HL-60/S4 (cell line): ENCODE data around the gene TXNRD2.

Experiments
- in situ Hi-C: fragments of 300-500 bp; cut with MboI; formaldehyde crosslinking; loops from 2 replicates; pipeline ENCODE4 v1.14.3; 2022; ENCODE audit warnings: low sequenced_read_pairs

Gene TXNRD2

DNA sequence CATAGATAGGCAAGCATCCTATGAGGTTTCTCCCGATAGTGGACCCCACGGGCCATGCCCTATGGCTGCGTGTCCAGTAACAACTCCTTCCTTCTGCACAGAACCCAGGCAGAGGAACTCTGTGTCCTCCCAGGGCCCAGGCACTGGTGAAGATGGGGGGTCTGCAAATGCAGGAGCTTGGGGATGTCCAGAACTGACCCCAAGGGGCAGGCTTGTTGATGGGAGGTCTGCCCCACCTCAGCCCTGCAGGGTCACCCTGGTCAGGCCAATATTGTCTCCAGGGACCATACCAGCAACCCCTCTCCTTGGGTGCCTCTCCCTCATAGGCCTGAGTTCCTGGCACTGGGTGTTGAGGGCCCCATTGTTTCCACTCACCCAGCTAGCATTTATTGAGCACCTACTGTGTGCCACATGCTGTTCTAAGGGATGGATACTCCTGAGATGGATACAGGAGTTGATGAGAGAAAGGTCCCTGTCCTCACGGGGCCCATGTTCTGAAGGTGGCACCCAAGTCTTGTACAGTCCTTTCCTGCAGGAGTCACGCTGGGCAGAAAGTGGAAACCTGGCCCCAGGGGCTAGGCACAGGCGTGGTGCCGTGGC, 26.3 kb upstream of the TXNRD2 start:
- in situ Hi-C loops: no loop called here

DNA sequence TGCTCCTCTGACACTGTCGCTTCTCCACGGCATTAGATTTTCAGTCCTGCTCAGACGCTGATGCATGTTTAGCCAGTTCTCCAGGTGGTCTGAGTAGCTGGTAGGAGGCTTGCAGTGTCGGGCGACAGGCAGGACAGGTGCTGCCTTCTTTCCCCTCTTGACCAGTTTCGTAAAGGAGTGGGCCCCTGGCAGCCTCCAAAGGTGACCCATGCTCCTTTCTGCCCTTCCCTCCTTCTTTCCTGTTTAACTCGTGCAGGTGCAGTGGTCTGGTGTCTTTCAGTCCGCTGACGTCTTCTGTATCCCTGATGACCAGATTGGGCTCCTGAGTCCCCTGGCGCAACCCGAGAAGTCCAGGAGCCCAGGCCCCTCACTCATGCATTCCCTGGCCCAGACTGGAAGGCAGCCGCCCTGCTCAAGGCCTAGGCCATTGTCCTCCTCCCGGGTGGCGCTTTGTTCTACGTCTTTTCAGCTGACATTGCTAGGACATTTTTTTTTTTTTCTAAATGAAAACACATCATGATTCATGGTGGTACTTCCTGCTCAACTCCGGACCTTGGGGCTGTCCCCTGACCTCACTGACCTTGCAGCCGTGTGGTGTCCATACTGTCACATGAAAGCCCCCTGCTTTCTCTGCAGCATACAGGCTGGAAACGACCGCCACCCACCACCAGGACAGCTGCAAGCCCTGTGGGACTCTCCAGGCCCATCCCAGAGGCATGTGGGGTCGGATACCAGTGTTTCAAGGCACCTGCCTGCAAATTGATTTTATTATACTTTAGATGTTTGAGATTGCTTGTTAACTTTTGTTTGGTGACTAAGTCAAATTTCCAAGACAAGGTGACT, 25.5 kb upstream of the TXNRD2 start:
- in situ Hi-C loops: no loop called here

DNA sequence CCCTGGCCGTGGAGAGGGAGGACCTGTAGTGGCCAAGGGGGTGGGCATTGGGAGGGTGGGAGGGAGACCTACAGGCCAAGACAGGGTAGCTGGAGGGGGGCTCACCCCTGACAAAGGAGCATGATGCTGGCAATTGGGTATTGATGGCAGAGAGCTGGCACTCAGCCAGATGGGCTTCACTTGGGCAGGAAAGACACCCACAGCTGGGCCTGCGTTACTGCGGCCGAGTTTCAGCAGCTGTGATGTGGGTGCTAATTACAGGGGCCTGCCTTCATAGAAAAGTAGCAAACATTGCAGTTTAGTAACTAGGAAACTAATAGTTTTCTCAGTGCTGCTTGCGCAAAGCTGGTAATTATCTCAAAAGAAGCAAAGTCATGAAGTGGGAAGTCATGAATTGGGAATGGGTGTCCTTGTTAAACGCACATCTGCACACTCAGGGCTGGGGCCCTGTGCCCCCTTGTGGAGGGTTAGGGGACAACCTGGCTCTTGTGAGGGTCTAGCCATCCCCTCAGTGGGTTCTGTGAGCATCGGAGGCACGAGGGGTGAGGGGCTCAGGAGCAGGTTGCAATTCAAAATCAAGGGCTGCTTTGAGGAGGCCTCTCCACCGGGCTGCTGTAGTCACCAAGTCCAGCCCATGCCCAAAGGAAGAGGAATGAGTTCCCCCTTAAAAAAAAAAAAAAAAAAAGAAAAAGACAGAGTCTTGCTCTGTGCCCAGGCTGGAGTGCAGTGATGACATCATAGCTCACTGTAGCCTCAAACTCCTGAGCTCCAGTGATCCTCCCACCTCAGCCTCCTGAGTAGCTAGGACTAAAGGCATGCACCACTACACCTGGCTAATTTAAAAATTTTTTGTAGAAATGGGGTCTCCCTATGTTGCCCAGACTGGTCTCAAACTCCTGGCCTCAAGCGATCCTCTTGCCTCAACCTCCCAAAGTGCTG, 24.4 kb upstream of the TXNRD2 start:
- in situ Hi-C loops: no loop called here

DNA sequence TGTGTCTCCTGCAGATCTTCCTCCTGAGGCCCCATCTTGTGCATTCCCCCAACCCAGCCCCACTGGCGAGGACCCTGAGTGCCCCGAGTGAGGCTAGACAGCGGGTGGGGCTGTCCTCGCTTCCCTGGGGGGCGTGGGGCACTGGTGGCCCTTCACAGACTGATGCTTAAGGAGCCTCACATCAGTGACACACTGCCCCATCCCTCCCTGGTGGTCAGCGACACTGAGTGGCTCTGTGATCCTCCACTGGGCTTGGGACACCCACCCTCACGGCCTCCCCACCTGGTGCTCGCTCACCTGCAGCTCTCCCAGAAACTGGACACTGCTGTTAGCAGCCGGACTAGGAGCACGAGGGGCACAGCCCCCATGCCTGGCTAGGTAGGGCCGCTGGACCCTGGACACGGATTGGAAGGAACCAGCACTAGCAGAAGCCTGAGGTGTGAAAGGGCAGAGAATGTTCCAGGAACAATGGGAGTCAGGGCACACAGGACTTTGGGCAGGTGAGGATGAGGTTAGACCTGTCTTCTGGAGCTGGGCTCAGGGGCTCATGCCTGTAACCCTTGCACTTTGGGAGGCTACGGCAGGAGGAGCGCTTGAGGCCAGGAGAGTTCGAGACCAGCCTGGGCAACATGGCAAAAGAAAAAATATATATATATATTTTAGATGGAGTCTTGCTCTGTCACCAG, 23.2 kb upstream of the TXNRD2 start:
- in situ Hi-C loops: no loop called here

DNA sequence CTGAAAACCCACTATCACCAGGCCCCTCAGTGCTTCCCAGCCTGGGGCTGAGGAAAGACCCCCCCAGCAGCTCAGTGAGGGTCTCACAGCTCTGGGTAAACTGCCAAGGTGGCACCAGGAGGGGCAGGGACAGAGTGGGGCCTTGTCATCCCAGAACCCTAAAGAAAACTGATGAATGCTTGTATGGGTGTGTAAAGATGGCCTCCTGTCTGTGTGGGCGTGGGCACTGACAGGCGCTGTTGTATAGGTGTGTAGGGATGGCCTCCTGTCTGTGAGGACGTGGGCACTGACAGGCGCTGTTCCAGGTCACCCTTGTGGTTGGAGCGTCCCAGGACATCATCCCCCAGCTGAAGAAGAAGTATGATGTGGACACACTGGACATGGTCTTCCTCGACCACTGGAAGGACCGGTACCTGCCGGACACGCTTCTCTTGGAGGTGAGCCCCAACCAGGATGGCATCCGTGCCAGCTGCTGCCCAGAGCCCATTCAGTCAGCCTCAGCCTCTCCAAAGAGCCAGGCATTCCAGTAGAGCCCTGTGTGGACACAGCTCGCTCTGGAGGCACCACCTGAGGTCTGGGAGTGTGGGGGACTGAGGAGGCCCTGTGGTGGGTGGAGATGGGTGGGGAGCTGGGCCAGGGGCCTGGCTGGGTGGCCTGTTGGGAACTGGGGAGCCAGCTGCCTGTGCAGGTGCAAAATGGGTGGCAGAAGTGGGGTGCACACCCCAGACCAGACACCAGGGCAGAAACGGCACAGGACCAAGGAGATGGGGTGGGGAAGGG, 22.4 kb upstream of the TXNRD2 start:
- in situ Hi-C loops: no loop called here

DNA sequence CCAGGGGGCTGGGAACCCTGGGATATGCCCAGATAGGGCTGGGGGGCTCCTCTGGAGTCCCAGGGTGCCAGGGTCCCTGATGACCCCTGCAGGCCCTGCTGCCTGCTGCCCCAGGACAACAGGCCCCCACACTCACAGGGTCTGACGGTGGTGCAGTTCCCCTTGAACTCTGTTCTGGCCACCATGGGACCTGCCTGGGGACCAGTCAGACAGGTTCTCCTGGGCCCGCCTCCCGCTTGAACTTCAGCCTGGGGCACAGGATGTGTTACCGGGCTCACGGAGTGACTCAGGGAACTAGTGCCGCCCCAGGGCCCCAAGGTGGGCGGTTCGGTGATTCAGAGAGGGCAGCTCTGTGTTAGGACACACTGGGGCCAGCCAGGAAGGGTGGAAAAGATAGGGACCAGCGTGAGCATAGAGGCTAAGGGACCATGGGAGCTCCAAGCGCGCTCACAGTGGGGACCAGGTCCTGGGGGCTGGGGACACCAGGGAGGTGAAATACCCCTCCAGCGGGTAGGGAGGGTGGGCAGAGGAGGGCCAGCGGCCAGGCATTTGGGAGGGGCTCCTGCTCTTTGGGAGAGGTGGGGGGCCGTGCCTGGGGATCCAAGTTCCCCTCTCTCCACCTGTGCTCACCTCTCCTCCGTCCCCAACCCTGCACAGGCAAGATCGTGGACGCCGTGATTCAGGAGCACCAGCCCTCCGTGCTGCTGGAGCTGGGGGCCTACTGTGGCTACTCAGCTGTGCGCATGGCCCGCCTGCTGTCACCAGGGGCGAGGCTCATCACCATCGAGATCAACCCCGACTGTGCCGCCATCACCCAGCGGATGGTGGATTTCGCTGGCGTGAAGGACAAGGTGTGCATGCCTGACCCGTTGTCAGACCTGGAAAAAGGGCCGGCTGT, 21.5 kb upstream of the TXNRD2 start:
- in situ Hi-C loops: no loop called here

DNA sequence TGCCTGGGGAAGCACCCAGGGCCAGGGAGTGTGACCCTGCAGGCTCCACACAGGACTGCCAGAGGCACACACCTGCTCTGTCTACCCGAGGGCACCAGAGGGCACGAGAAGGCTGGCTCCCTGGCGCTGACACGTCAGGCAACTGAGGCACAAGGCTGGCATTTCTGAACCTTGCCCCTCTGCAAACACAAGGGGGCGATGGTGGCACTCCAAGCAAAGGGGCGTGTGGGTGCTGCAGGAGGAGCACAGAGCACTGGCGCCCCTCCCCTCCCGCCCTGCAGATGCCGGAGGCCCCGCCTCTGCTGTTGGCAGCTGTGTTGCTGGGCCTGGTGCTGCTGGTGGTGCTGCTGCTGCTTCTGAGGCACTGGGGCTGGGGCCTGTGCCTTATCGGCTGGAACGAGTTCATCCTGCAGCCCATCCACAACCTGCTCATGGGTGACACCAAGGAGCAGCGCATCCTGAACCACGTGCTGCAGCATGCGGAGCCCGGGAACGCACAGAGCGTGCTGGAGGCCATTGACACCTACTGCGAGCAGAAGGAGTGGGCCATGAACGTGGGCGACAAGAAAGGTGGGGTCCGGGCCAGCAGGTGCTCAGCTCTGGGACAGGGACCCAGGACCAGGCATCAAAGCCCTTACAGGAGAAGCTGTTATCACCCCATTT, 20.8 kb upstream of the TXNRD2 start:
- in situ Hi-C loops: no loop called here

DNA sequence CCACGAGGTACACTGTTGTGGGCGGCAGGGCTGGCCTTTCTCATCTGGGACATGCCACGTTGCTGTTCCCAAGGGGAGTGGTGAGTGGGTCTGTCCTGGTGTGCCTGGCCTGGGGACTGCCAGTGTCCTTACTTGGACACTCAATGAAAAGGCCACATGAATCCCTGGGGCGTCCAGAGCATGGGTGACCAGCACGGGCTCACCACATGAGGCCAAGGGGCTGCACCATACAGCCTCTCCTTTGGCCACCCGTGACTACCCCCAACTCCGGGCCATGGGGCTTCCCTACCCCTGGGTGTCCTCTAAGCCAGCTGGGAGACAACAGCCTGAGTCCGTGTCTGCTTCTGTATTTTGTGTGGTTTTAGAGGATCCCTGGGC, 20.2 kb upstream of the TXNRD2 start:
- in situ Hi-C loops: no loop called here

DNA sequence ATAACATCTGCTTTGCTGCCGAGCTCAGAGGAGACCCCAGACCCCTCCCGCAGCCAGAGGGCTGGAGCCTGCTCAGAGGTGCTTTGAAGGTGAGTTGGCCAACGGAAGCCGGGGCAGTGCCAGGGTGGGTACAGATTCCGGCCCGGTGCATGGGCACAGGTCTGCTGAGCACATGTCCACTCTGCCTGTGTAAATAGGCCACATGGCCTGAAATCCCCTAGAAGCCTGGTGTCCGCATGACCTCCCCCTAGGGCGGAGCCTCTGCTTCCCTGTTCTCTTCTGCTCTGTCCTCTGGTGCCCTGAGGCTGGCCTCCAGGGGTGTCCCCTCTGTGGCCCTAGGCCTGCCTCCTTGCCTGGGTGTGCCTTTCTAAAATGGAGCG, 19.6 kb upstream of the TXNRD2 start:
- in situ Hi-C loops: no loop called here

DNA sequence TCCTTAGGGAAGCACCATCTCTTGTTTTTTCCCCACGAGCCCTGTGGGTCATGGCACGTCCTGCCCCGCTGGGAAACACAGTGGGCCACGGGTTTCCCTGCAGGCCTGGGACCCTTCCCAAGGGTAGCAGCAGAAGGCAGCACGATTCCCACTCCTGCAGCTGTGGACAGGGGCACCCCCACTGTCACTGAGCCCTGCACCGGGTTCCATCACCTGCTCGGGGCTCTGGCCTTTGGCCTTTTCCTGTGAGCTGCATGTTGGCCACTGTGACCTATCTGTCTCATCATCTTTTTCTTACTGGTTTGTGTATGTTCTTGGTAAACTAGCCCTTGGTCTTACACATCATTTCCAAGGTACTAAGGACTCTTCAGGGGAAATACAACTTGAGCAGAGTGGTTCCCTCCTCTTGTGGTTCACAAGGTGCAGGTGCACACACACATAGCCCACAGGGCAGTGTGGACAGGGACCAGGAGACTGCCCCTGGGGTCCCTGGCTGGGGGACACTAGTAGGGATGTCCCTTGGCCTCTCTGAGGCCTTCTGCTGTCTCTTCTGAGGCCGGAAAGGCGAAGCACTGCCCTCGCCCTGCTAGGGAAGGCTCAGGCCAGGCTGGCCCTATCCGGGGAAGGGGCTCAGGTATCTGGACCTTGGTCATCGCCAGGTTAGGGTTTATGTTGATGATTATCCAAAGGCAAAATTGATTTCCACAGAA, 19.0 kb upstream of the TXNRD2 start:
- in situ Hi-C loops: no loop called here

DNA sequence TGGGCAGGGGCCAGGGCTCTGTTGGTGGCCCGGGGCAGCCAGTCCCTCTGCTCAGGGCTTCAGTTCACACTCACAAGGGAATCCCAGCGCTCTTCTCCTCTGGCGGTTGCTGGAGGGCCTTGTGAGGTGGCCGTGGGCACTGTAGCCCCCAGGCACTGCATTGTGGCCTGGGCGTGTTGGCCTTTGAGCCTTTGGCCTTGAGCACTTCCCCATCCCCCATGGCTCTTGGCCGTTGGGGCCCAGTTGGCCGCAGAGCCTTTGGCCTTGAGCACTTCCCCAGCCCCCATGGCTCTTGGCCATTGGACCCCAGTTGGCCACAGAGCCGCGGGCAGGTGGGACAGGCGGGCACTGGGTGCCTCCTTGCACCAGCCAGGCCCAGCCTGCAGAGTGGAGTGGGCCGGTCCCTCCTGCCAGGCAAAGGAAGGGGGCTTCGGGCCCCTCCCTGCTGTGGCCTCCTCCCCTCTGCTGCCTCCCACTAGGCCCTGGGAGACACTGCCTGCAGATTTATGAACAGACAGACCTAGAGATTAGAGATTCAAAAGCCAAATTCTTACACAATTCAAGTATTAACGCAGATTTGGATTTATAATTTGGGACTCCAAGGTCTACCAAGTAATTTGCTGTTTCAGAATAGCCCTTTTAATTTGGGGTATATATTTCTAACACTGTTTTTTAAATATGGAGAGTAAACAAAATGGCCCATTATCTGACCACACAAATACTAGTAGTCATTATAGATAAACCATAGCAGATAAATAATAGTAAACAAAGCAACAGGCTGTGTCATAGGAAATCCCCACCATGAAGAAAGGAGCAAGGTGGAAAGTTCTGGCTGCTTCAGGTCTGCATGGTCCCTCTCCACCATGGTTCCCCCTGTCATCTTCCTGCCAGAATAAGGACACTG, 18.2 kb upstream of the TXNRD2 start:
- in situ Hi-C loops: no loop called here

DNA sequence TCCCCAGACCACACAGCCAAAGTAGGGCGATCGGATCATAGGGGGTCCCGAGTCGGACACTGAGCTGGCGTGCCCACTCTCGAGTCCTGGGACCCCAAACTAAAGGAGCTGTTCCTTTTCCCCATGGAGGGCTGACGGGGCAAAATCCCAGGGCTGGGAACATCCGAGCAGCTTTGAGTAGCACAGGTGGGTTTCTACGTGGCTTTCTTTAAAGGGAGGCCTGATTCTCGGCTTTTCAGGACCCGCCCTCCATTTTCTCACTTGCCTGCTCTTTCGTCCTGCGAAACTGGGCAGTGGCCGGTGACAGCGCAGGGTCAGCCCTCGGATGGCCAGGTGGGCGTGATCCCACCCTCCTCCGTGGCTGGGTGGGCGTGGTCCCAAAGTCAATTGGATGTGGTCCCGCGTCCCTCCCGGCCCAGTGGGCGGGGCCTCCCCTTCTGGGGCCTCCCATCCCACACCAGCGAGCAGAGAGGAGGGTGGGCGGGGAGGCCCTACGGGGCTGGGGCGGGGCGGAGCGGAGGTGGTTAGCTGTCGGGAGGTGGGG, 17.5 kb upstream of the TXNRD2 start:
- in situ Hi-C loops: no loop called here

DNA sequence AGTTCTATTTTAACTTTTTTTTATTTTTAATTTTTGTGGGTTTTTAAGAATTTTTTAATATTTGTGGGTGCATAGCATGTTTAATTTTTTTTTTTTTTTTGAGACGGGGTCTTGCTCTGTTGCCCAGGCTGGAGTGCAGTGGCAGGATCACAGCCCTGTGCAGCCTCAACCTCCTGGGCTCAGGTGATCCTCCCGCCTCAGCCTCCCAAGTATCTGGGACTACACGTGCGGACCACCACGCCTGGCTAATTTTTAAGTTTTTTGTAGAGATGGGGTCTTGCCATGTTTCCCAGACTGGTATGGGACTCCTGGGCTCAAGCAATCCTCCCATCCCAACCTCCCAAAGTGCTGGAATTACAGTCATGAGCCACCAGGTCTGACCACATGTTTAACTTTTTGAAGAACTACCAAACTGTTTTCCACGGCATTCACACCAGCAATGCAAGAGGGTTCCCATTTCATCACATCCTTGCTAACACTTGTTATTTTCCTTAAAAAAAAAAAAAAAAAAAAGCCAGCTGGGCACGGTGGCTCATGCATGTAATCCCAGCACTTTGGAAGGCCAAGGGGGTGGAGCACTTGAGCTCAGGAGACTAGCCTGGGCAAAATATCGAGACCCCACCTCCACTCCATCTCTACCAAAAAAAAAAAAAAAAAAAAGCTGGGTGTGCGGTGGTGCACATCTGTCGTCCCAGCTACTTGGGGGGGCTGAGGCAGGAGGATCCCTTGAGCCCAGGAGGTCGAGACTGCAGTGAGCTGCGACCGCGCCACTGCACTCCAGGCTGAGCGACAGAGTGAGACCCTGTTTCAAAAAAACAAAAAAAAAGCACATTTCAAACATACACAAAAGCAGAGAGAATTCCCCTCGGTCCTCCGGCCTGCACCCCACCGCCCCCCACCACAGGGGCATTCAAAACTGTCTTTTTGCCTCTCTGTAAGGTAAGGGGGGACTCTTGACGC, 16.7 kb upstream of the TXNRD2 start:
- in situ Hi-C loops: no loop called here

DNA sequence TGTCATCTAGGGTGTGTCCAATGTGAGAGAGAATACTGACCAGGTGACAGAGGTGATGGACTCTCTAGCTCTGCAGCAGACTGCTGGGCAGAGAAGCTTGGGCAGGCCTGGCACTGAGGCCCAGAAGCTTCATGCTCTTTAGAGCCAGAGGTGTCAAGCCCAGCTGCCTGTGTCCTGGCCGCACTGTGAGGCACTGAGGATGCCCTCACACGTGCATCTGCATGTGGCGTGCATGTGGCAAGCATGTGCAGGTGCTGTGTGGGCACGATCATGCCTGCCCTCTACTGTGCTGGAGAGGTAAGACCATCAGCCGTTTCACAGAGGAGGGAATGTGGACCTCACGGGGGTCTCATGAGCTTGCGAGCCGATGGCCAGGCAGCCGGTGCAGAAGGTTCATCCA, 15.8 kb upstream of the TXNRD2 start:
- in situ Hi-C loops: no loop called here

DNA sequence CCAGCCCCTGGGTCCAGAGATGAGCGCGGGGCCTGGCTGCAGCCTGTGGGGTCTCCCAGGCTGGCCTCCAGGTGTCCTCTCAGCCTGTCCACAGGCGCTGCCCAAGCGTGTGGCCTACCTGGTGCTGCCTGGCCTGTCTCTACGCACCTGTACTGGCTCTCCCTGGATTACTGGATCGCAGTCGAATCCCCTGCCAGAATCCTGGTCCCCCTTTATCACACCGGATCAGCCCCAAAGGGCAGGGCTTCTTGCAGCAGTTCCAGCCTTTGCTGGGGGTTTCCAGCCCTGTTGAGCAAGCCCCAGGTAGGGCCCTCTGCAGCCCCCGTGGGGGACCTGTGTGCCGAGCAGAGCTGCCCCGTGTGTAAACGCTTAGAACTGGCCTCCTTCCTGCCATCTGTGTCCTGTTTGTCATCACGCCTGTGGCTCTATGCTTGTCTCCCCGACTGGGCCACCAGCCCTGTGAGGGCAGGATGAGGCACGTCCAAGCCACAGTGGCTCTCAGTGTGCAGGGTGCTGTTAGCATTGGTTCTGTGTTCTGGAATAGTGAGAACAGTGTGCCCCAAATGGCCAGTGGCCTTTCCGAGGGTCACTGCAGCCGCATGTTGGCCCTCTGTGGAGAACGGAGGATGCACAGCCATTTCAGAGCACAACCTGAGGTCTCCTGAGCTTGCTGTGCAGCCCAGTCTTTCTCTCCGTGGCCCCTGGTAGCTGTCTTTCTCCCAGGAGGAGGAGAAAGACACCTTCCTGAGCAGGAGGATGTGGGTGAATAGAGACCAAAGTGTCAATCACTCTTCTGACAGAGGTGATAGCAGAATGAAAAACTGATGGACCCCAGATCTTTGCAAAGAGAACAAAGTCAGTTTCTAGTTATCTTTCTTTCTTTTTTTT, 13.9 kb upstream of the TXNRD2 start:
- in situ Hi-C loops: no loop called here
